BE2C (cell line): ENCODE results near the gene MSH3. TPM values are rescaled to one million over a fixed set of nuclear protein-coding genes. Genes with fewer than 3 reads are reported as not detected.

Experiments
- DNase-seq: peaks from one replicate; pipeline ENCODE4 v3.0.0-alpha.2; 2020
- H3K27me3 ChIP-seq: fragments of 250-450 bp; sonication (Bioruptor Pico); 2 replicates; pipeline ENCODE4 v1.5.1; 2020; ENCODE audit warnings: mild to moderate bottlenecking
- H3K36me3 ChIP-seq: fragments of 250-450 bp; sonication (Bioruptor Pico); 2 replicates; pipeline ENCODE4 v1.5.1; 2020; ENCODE audit warnings: mild to moderate bottlenecking
- H3K4me1 ChIP-seq: fragments of 250-450 bp; sonication (Bioruptor Pico); 2 replicates; pipeline ENCODE4 v1.5.1; 2020
- H3K4me3 ChIP-seq: 2 replicates; pipeline ENCODE4 v1.5.1; 2011; ENCODE audit warnings: low read depth, low read length
- H3K9me3 ChIP-seq: fragments of 250-450 bp; sonication (Bioruptor Pico); 2 replicates; pipeline ENCODE4 v1.5.1; 2020
- polyA plus RNA-seq: library from polyadenylated mRNA; unstranded; fragments of >200 nt; gene quantifications from one replicate; pipeline ENCODE4 v1.2.1, GENCODE V29; 2012; ENCODE audit warnings: low read depth, missing spikeins; ENCODE audit not compliant: insufficient read length, insufficient read depth
- TF ChIP-seq, protein P1 (sequence below): IDR thresholded peaks from 2 replicates; pipeline ENCODE4 v1.5.1; 2012; ENCODE audit warnings: mild to moderate bottlenecking, low read depth, low read length

Gene MSH3
- 4.4 TPM for polyA plus RNA-seq

DNA sequence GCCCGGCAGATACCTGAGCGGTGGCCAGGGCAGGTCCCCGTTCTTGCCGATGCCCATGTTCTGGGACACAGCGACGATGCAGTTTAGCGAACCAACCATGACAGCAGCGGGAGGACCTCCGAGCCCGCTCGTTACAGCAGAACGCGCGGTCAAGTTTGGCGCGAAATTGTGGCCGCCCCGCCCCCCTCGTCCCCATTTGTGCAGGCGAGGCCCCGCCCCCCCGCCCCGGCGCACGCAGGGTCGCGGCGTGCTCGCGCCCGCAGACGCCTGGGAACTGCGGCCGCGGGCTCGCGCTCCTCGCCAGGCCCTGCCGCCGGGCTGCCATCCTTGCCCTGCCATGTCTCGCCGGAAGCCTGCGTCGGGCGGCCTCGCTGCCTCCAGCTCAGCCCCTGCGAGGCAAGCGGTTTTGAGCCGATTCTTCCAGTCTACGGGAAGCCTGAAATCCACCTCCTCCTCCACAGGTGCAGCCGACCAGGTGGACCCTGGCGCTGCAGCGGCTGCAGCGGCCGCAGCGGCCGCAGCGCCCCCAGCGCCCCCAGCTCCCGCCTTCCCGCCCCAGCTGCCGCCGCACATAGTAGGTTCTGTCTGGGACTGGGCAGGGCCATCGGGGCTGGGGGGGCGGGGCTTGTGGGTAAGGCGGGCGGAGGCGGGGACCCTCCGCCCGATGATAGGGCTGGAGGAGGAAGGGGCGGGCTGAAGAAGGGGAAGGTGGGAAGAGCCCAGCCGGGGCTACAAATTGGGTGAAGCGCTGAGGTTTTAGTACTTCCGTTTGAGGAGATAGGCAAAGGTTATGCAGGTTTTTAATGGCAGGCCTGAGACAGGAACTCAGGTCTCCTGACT lies at the start of gene MSH3, which contains the start of gene DHFR:
Gene MSH3, plus strand, starts transcription at position 262 of the 840 bp plus-strand sequence. Its CDS starts 76 bp downstream, at position 338.
Gene DHFR, minus strand, starts transcription at position 593 of the 840 bp plus-strand sequence. Its CDS starts 494 bp downstream, at position 99.
- Histone ChIP-seq H3K27me3 (no peaks in the 10 kb centered on the region), H3K4me1 (no peaks in the 10 kb centered on the region), H3K4me3 (peak within 1 kb of the TSS; percentile 75), H3K9me3 (no peaks in the 10 kb centered on the region), H3K36me3 (peaks cover 13% of the 10 kb centered on the region)
- DNase-seq = peak; percentile 94
- TF ChIP-seq, protein P1, sequence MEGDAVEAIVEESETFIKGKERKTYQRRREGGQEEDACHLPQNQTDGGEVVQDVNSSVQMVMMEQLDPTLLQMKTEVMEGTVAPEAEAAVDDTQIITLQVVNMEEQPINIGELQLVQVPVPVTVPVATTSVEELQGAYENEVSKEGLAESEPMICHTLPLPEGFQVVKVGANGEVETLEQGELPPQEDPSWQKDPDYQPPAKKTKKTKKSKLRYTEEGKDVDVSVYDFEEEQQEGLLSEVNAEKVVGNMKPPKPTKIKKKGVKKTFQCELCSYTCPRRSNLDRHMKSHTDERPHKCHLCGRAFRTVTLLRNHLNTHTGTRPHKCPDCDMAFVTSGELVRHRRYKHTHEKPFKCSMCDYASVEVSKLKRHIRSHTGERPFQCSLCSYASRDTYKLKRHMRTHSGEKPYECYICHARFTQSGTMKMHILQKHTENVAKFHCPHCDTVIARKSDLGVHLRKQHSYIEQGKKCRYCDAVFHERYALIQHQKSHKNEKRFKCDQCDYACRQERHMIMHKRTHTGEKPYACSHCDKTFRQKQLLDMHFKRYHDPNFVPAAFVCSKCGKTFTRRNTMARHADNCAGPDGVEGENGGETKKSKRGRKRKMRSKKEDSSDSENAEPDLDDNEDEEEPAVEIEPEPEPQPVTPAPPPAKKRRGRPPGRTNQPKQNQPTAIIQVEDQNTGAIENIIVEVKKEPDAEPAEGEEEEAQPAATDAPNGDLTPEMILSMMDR = peak; percentile 28

DNA sequence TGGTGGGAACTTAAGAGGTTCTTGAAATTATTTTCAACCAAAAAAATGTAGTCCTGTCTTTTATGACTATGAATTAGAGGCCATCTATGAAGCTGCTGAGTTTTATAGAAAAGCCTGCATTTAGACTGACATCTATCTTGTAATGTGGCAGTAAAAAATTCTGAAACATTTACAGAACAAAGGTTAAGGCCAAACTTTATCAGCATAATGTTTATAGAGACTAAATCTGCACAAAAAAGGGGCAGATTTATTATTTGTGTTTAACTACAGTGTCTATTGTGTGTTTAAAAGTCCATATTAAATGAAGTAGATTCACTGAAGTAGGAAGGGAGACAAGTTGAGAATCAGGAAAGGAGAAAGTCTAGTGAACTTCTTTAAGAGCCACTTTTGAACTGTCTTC lies 47.1 kb upstream of the MSH3 start:
- TF ChIP-seq, protein P1 = no peak
- H3K4me3 ChIP-seq = no peak overlapping the region
- H3K9me3 ChIP-seq = no peaks in the 10 kb centered on the region
- no peaks in the 10 kb centered on the region for H3K36me3 ChIP-seq
- no peaks in the 10 kb centered on the region for H3K27me3 ChIP-seq
- no peak for DNase-seq
- H3K4me1 ChIP-seq = no peaks in the 10 kb centered on the region

DNA sequence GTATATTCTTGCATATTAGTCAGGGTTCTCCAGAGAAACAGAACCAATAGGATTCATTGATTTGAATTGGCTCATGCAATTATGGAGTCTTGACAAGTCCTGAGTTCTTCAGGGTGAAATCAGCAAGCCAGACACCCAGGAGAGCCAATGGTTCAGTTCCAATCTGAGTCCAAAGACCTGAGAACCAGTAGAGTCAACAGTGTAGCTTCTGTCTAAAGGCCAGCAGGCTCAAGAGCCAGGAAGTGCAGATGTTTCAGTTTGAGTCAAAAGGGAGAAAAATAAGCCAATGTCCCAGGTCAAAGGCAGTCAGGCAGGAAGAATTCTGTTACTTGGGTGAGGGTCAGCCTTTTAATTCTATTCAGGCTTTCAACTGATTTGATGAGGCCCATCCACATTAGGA lies 46.6 kb upstream of the MSH3 start:
- Histone ChIP-seq H3K4me3 (no peak overlapping the region), H3K27me3 (no peaks in the 10 kb centered on the region), H3K4me1 (no peaks in the 10 kb centered on the region), H3K9me3 (no peaks in the 10 kb centered on the region), H3K36me3 (no peaks in the 10 kb centered on the region)
- TF ChIP-seq, protein P1 = no peak
- no peak for DNase-seq

DNA sequence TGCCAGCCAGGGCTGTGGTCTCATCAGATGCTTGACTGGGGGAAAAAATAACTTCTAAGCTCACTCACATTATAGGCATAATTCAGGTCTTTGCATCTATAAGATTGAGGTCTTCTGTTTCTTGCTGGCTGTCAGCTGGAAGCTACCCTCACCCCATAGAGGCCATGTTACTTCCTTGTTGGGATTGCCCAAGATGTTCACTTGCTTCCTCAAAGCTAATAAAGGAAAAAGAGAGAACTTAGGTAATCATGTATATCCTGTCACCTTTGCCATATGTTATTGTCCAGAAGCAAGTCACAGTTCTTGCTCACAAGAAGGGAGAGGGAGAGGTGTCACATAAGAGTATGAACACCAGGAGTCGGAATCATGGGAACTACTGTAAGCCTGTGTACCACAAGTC lies 45.7 kb upstream of the MSH3 start:
- TF ChIP-seq, protein P1 = no peak
- no peak overlapping the region for H3K4me3 ChIP-seq
- no peaks in the 10 kb centered on the region for H3K27me3 ChIP-seq
- no peak for DNase-seq
- no peaks in the 10 kb centered on the region for H3K9me3 ChIP-seq
- no peaks in the 10 kb centered on the region for H3K4me1 ChIP-seq
- no peaks in the 10 kb centered on the region for H3K36me3 ChIP-seq

DNA sequence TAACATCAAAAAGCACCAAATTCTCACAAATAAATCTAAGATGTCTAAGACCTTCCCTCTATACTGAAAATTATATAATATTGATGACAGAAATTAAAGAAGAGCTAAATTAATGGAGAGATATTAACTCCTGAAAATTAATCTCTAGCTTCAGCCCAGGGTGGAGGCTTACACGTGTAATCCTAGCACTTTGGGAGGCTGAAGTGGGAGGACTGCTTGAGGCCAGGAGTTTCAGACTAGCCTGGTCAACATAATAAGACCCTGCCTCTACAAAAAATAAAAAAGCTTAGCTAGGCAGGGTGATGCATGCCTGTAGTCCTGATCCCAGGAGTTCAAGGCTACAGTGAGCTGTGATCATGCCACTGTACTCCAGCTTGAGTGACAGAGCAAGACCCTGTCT lies 44.8 kb upstream of the MSH3 start:
- TF ChIP-seq, protein P1 = no peak
- no peak overlapping the region for H3K4me3 ChIP-seq
- H3K4me1 ChIP-seq = no peaks in the 10 kb centered on the region
- no peaks in the 10 kb centered on the region for H3K36me3 ChIP-seq
- H3K9me3 ChIP-seq = no peaks in the 10 kb centered on the region
- no peaks in the 10 kb centered on the region for H3K27me3 ChIP-seq
- DNase-seq = no peak
